ENCODE measurements around the gene AKNA. TPM values are rescaled to one million over a fixed set of nuclear protein-coding genes. Genes with fewer than 3 reads are reported as not detected.

The AKNA gene
- polyA plus RNA-seq, 2 of the 4 experiments (the other 2 are of a cell fraction), result 2.7 to 4.6 TPM

DNA sequence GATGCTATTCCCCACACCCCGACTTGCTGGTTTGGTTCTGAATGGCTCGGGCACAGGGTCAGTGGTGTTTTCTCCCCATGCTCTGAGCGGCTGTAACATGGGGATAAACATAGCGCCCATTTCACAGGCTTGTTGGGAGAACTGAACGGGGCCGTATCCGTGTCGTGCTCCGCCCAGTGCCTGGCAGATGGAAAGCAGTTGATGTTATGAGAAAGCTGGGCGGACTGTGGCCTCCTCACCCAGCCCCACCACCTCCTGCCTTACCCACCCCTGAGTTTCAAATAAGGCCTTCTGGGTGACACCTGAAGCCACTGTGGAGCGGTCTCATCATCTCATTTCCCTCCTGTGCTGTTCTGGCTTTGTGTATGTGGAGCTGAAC, 43.6 kb downstream of the AKNA start (continued):
- TF ChIP-seq TFCP2L1 (CRISPR knock-in tag; IDR thresholded peaks at IDR 0.05) (no peak), MYC (IDR thresholded peaks at IDR 0.05; ENCODE audit: borderline replicate concordance, low read length) (no peak), CHD4 (IDR thresholded peaks at IDR 0.05; ENCODE audit: borderline replicate concordance) (no peak), JUNB (IDR thresholded peaks at IDR 0.05) (no peak), ESRRA (IDR thresholded peaks at IDR 0.05; ENCODE audit: borderline replicate concordance, low read length) (no peak)
- TF ChIP-seq, protein P1, sequence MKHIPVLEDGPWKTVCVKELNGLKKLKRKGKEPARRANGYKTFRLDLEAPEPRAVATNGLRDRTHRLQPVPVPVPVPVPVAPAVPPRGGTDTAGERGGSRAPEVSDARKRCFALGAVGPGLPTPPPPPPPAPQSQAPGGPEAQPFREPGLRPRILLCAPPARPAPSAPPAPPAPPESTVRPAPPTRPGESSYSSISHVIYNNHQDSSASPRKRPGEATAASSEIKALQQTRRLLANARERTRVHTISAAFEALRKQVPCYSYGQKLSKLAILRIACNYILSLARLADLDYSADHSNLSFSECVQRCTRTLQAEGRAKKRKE (CRISPR knock-in tag; IDR thresholded peaks at IDR 0.05; ENCODE audit: low read depth), result no peak

GRCh38 chr9:114343471-114344187, 44.2 kb downstream of the AKNA start:
- ChIA-PET CTCF (interaction anchor here (0.9 to 1.0 kb wide), 2 partner anchors 62 to 261 kb away, joined by 3 read pairs; no protein-coding TSS in a partner anchor), POLR2A (no interaction called here)
- Histone ChIP-seq H3K4me2 (no peak overlapping the region), H3K27ac (no peak overlapping the region), H3K4me1 (peaks cover 12% of the 10 kb centered on the region), H3K4me3 (no peak overlapping the region), H3K9me3 (no peaks in the 10 kb centered on the region)
- DNase-seq (ENCODE audit: low read depth in 1 of 2, low spot score in 1 of 2), result no peak
- no peak for FAIRE-seq
- no peak for ATAC-seq
- TF ChIP-seq KDM5A (IDR thresholded peaks at IDR 0.05), result no peak
- no peak for TF ChIP-seq ZSCAN20 (CRISPR knock-in tag; IDR thresholded peaks at IDR 0.05)
- WGBS (ENCODE audit: missing lambda C conversion rate), result 96% methylated on average over 9 of the region's 9 CpGs

DNA sequence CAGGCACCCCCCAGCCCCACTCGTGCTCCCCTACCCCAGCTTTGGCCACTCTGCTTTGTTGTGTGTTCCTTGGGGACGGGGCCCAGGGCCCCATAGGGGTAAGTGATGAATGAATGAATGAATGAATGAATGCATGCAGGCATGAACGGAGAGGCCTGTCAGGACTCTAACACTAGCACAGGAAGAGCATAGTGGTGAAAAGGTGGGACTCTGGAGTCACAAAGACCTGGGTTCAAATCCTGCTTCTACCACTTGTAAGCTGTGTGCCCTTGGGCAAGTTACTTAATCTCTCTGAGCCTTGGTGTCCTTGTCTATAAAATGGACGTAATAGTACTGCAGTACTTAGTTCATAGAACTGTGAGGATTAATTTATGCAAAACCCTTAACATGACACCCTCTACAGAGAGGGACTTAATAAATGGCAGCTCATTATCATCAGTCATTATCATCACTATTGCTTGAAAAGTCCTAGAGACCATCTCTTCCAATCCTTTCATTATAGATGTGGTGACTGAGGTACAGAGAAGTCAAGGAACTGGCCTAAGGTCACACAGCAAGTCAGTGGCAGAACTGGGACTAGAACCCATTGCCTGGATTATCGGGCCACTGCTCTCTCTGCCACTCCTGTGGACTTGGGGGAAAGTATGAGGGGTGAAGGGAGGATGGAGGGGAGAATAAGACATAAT, 44.9 kb downstream of the AKNA start:
- TF ChIP-seq KDM5A (IDR thresholded peaks at IDR 0.05) (no peak), JUN (IDR thresholded peaks at IDR 0.05) (no peak), EHMT2 (IDR thresholded peaks at IDR 0.05; ENCODE audit: low read depth) (no peak), KDM1A (IDR thresholded peaks at IDR 0.05; ENCODE audit: low read depth) (no peak), CHD2 (IDR thresholded peaks at IDR 0.05; ENCODE audit: low read length, partially characterized antibody) (no peak), ESRRA (IDR thresholded peaks at IDR 0.05; ENCODE audit: borderline replicate concordance, low read length) (no peak), HDAC2 (IDR thresholded peaks at IDR 0.05) (no peak), MYC (IDR thresholded peaks at IDR 0.05; ENCODE audit: borderline replicate concordance, low read length) (no peak), CTCF (IDR thresholded peaks at IDR 0.05) (no peak), TFCP2L1 (CRISPR knock-in tag; IDR thresholded peaks at IDR 0.05) (no peak)
- TF ChIP-seq, protein P1 (CRISPR knock-in tag; IDR thresholded peaks at IDR 0.05; ENCODE audit: low read depth), result no peak
- Histone ChIP-seq H3K27ac (no peak overlapping the region), H3K4me1 (peaks cover 5% of the 10 kb centered on the region; the same call in 2 of the 3 replicates), H3K9me3 (no peaks in the 10 kb centered on the region), H3K4me3 (no peak overlapping the region), H3K4me2 (no peak overlapping the region)
- 81% methylated on average over 4 of the region's 5 CpGs for WGBS (ENCODE audit: missing lambda C conversion rate)
- ATAC-seq (no peak), DNase-seq (ENCODE audit: low read depth in 1 of 2, low spot score in 1 of 2) (no peak), FAIRE-seq (no peak)
- POLR2A ChIA-PET, result no interaction called here
- CTCF ChIA-PET, result interaction anchor here (1.1 to 2.0 kb wide), 3 partner anchors 21 to 234 kb away, joined by 4 to 5 read pairs (median 4); no protein-coding TSS in a partner anchor

GRCh38 chr9:114341991-114342390, 45.8 kb downstream of the AKNA start:
- ChIA-PET POLR2A (no interaction called here), CTCF (interaction anchor here (1.1 to 2.0 kb wide), 3 partner anchors 22 to 234 kb away, joined by 4 to 5 read pairs (median 4); no protein-coding TSS in a partner anchor)
- 90% methylated on average over 4 of the region's 4 CpGs for WGBS (ENCODE audit: missing lambda C conversion rate)
- H3K27ac ChIP-seq, result no peak overlapping the region
- H3K4me2 ChIP-seq, result no peak overlapping the region
- ATAC-seq, result no peak
- no peaks in the 10 kb centered on the region for H3K4me1 ChIP-seq
- H3K4me3 ChIP-seq, result no peak overlapping the region
- no peak for DNase-seq (ENCODE audit: low read depth in 1 of 2, low spot score in 1 of 2)
- H3K9me3 ChIP-seq, result no peaks in the 10 kb centered on the region
- no peak for FAIRE-seq
- TF ChIP-seq SMC3 (IDR thresholded peaks at IDR 0.05), result no peak
- TF ChIP-seq FOSB (CRISPR knock-in tag; IDR thresholded peaks at IDR 0.05), result no peak
- no peak for TF ChIP-seq NR3C1 (IDR thresholded peaks at IDR 0.05)
- TF ChIP-seq ZFP36 (IDR thresholded peaks at IDR 0.05; ENCODE audit: borderline replicate concordance, partially characterized antibody), result no peak
- TF ChIP-seq RARB (CRISPR knock-in tag; IDR thresholded peaks at IDR 0.05), result no peak
- TF ChIP-seq TFCP2L1 (CRISPR knock-in tag; IDR thresholded peaks at IDR 0.05), result no peak
- no peak for TF ChIP-seq CEBPB (IDR thresholded peaks at IDR 0.05)
- TF ChIP-seq HOXB5 (CRISPR knock-in tag; IDR thresholded peaks at IDR 0.05), result no peak
- no peak for TF ChIP-seq E2F6 (IDR thresholded peaks at IDR 0.05; ENCODE audit: borderline replicate concordance, low read depth)
- TF ChIP-seq HES2 (IDR thresholded peaks at IDR 0.05), result no peak
- no peak for TF ChIP-seq JUN (IDR thresholded peaks at IDR 0.05)
- TF ChIP-seq PHF8 (IDR thresholded peaks at IDR 0.05; ENCODE audit: borderline replicate concordance, low read depth), result no peak
- TF ChIP-seq, protein P2, sequence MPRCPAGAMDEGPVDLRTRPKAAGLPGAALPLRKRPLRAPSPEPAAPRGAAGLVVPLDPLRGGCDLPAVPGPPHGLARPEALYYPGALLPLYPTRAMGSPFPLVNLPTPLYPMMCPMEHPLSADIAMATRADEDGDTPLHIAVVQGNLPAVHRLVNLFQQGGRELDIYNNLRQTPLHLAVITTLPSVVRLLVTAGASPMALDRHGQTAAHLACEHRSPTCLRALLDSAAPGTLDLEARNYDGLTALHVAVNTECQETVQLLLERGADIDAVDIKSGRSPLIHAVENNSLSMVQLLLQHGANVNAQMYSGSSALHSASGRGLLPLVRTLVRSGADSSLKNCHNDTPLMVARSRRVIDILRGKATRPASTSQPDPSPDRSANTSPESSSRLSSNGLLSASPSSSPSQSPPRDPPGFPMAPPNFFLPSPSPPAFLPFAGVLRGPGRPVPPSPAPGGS (IDR thresholded peaks at IDR 0.05), result no peak
